Activated CD4-positive, alpha-beta T cell treated with anti-CD3 and anti-CD28 coated beads for 36 hours (primary cell): Measurements from ENCODE around the gene NFXL1. TPM values are rescaled to one million over a fixed set of nuclear protein-coding genes. Genes with fewer than 3 reads are reported as not detected.
"Not testable (repeated sequence)": the region's sequence is repeated elsewhere in the genome, so short reads cannot be mapped to it uniquely, and the experiment has no call there.

Experiments
- ATAC-seq: fragments of 200-7000 bp; cut with Tn5 transposase; one replicate; pipeline ENCODE4 v1.10.0; 2021; ENCODE audit warnings: mild to moderate bottlenecking, moderate library complexity
- CTCF ChIA-PET: fragments of 350-600 bp; sonication (Branson Sonifier 250); formaldehyde crosslinking; loops from one replicate; lab custom pipeline; 2021; ENCODE audit warnings: antibody characterized with exemption; lab: Charles Lee
- POLR2A ChIA-PET: fragments of 350-600 bp; sonication (Branson Sonifier 250); formaldehyde crosslinking; loops from one replicate; lab custom pipeline; 2021; ENCODE audit warnings: antibody characterized with exemption, inconsistent platforms; lab: Charles Lee
- DNase-seq: peaks from one replicate; pipeline ENCODE4 v3.0.0-alpha.2; 2020
- H3K27ac Mint-ChIP-seq: one replicate; pipeline ENCODE4 v1.8.0; 2021; ENCODE audit warnings: mixed read lengths
- H3K27me3 Mint-ChIP-seq: one replicate; pipeline ENCODE4 v1.8.0; 2021; ENCODE audit warnings: mixed read lengths
- H3K36me3 Mint-ChIP-seq: one replicate; pipeline ENCODE4 v1.8.0; 2021; ENCODE audit warnings: low read depth, mixed read lengths
- H3K4me1 Mint-ChIP-seq: one replicate; pipeline ENCODE4 v1.8.0; 2021; ENCODE audit warnings: mixed read lengths
- H3K4me3 Mint-ChIP-seq: one replicate; pipeline ENCODE4 v1.8.0; 2021; ENCODE audit warnings: mild to moderate bottlenecking, moderate library complexity, mixed read lengths
- H3K9me3 Mint-ChIP-seq: one replicate; pipeline ENCODE4 v1.8.0; 2021; ENCODE audit warnings: low read depth, mixed read lengths
- intact Hi-C, 2 experiments: fragments of 100-400 bp; cut with DNase I in 1 of 2; cut with micrococcal nuclease in 1 of 2; formaldehyde crosslinking; loops; one replicate each; pipeline versions ENCODE4 v1.14.2 to v1.15.1; 2022 to 2024; cut with DNase I, micrococcal nuclease
- total RNA-seq, 2 experiments: library from RNA; stranded (reverse); gene quantifications; one replicate each; pipeline ENCODE4 v1.2.3, GENCODE V29; 2021

NFXL1 gene
- total RNA-seq, 2 experiments from 2014 or later, result 12.6 to 14.4 TPM

DNA sequence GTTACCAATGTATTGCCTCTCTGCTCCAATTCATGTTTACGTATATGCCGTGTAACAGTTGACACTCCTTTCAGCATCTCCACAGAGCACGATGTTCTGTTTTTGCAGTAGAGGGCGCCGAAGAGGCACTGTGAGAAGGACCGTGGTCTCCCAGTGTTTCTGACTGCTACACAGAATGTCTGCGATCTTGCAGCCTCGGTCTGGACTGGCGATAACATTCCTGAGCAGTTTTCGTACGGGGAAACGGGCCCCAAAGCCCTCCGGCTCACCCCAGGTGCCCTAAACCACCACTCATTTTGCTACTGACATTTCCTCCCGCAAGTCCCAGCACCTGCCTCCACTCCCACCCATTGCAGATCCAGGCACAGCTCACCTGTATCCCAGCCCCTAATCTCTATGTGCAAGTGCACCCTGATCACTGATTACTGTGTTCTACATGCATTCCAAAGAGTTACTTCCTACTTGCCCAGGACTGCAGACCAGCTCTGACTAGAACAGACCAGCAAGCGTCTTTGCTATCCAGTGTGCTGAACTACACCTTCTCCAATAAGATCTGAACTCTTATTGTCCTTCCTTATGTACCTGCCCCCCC, 12.4 kb upstream of the NFXL1 start:
- DNase-seq, result peak; percentile 75
- ATAC-seq, result peak; percentile 100
- Mint-ChIP-seq H3K4me3 (peak overlapping the region; percentile 43), H3K27me3 (peaks cover 19% of the 10 kb centered on the region), H3K36me3 (no peaks in the 10 kb centered on the region), H3K4me1 (peaks cover 4% of the 10 kb centered on the region), H3K9me3 (no peaks in the 10 kb centered on the region), H3K27ac (no peak overlapping the region)
- intact Hi-C loops, result loop anchor here in 1 of 2 experiments (2.0 kb wide), 2 partner anchors 160 to 212 kb away; no protein-coding TSS in a partner anchor
- ChIA-PET CTCF (interaction anchor here (0.8 to 2.4 kb wide), 5 partner anchors 29 to 251 kb away, joined by 3 to 13 read pairs (median 3); no protein-coding TSS in a partner anchor), POLR2A (no interaction called here)

- H3K9me3 Mint-ChIP-seq, intact Hi-C loops, POLR2A ChIA-PET, DNase-seq, CTCF ChIA-PET, H3K4me1 Mint-ChIP-seq, H3K4me3 Mint-ChIP-seq, H3K27ac Mint-ChIP-seq, H3K36me3 Mint-ChIP-seq, ATAC-seq: not testable (repeated sequence)
- peaks cover 24% of the 10 kb centered on the region for H3K27me3 Mint-ChIP-seq
Observed at GRCh38 chr4:47923261-47923608, 8.9 kb upstream of the NFXL1 start.

DNA sequence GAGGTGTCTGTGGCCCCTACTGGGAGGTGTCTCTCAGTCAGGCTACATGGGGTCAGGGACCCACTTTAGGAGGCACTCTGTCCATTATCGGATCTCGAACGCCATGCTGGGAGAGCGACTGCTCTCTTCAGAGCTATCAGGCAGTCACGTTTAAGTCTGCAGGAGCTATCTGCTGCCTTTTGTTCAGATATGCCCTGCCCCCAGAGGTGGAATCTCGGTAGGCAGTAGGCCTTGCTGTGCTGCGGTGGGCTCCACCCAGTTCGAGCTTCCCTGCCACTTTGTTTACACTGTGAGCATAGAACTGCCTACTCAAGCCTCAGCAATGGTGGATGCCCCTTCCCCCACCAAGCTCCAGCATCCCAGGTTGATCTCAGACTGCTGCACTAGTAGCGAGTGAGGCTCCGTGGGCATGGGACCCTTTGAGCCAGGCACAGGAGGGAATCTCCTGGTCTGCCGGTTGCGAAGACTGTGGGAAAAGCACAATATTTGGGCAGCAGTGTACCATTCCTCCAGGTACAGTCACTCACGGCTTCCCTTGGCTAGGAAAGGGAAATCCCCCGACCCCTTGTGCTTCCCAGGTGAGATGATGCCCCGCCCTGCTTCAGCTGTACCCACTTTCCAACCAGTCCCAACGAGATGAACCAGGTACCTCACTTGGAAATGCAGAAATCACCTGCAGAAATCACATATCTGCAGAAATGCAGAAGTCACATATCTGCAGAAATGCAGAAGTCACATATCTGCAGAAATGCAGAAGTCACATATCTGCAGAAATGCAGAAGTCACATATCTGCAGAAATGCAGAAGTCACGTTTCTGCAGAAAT, 8.3 kb upstream of the NFXL1 start:
- POLR2A ChIA-PET, intact Hi-C loops, H3K9me3 Mint-ChIP-seq, H3K4me1 Mint-ChIP-seq, ATAC-seq, H3K27ac Mint-ChIP-seq, H3K4me3 Mint-ChIP-seq, H3K36me3 Mint-ChIP-seq, DNase-seq, CTCF ChIA-PET: not testable (repeated sequence)
- H3K27me3 Mint-ChIP-seq, result peaks cover 24% of the 10 kb centered on the region

DNA sequence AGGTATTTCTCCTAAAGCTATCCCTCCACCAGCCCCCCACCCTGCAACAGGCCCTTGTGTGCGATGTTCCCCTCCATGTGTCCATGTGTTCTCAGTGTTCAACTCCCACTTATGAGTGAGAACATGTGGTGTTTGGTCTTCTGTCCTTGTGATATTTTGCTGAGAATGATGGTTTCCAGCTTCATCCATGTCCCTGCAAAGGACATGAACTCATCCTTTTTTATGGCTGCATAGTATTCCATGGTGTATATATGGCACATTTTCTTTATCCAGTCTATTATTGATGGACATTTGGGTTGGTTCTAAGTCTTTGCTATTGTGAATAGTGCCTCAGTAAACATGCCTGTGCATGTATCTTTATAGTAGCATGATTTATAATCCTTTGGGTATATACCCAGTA, 2.8 kb upstream of the NFXL1 start:
- ATAC-seq, H3K27me3 Mint-ChIP-seq, POLR2A ChIA-PET, H3K9me3 Mint-ChIP-seq, H3K4me3 Mint-ChIP-seq, DNase-seq, H3K27ac Mint-ChIP-seq: not testable (repeated sequence)
- Mint-ChIP-seq H3K4me1 (peaks cover 17% of the 10 kb centered on the region), H3K36me3 (peaks cover 12% of the 10 kb centered on the region)
- intact Hi-C loops, result loop anchor here in 1 of 2 experiments (10.0 kb wide), 1 partner anchor 452 kb away; the partner anchor contains the start of gene COMMD8
- CTCF ChIA-PET, result interaction anchor here (0.8 to 1.2 kb wide), 2 partner anchors 18 to 166 kb away, joined by 3 read pairs; no protein-coding TSS in a partner anchor

GRCh38 chr4:47915378-47915777, 995 bp upstream of the NFXL1 start:
- intact Hi-C loops, result loop anchor here (2.0 to 10.0 kb wide), 4 partner anchors 41 to 451 kb away; partner anchors contain the start of gene COMMD8 (in 1 of the 2)
- peaks cover 24% of the 10 kb centered on the region for H3K36me3 Mint-ChIP-seq
- ATAC-seq, result no peak
- peaks cover 25% of the 10 kb centered on the region for H3K4me1 Mint-ChIP-seq
- H3K9me3 Mint-ChIP-seq, result no peaks in the 10 kb centered on the region
- no peak for DNase-seq
- POLR2A ChIA-PET, result no interaction called here
- CTCF ChIA-PET, result interaction anchor here (1.3 kb wide), 1 partner anchor 14 kb away, joined by 3 read pairs; no protein-coding TSS in a partner anchor
- peak overlapping the region; percentile 94 for H3K4me3 Mint-ChIP-seq
- peak overlapping the region; percentile 81 for H3K27ac Mint-ChIP-seq
- peaks cover 2% of the 10 kb centered on the region for H3K27me3 Mint-ChIP-seq

GRCh38 chr4:47914926-47915237, 499 bp upstream of the NFXL1 start:
- peak overlapping the region; percentile 81 for H3K27ac Mint-ChIP-seq
- no peaks in the 10 kb centered on the region for H3K9me3 Mint-ChIP-seq
- DNase-seq (no peak), ATAC-seq (peak; percentile 34)
- H3K27me3 Mint-ChIP-seq, result no peaks in the 10 kb centered on the region
- intact Hi-C loops, result loop anchor here (1.0 to 10.0 kb wide), 10 partner anchors 40 to 865 kb away; partner anchors contain the start of genes COMMD8 (in 2 of the 2), SLAIN2 (in 2 of the 2), CNGA1 (in 1 of the 2) and CORIN (in 1 of the 2)
- CTCF ChIA-PET, result interaction anchor here (0.6 to 1.3 kb wide), 2 partner anchors 14 to 215 kb away, joined by 3 read pairs; no protein-coding TSS in a partner anchor
- H3K36me3 Mint-ChIP-seq, result peaks cover 29% of the 10 kb centered on the region
- H3K4me3 Mint-ChIP-seq, result peak overlapping the region; percentile 94
- peaks cover 25% of the 10 kb centered on the region for H3K4me1 Mint-ChIP-seq
- POLR2A ChIA-PET, result interaction anchor here (0.7 to 1.0 kb wide), 2 partner anchors 11 to 74 kb away, joined by 3 to 6 read pairs; no protein-coding TSS in a partner anchor

DNA sequence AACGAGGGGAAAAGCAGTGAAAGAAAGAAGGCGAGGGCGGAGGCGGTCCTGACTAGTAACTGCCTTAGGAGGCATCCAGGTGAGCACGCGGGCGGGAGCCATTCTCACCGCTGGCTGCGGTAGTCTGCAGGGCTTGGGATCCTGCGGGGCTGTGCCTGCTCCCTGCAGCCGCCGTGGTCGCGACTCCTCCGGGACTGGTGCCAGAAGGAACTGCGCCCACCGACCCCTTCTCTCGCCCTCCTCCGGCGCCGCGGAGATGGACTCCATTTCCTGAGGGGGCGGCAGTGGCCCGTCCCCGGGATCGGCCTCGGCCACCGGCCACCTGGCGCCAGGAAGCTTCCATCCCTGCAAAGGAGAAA, 543 bp downstream of the NFXL1 start:
- ATAC-seq, result peak; percentile 15
- Mint-ChIP-seq H3K9me3 (no peaks in the 10 kb centered on the region), H3K36me3 (peaks cover 32% of the 10 kb centered on the region), H3K27ac (peak overlapping the region; percentile 90), H3K27me3 (no peaks in the 10 kb centered on the region), H3K4me3 (peak overlapping the region; percentile 94), H3K4me1 (peaks cover 29% of the 10 kb centered on the region)
- CTCF ChIA-PET, result no interaction called here
- POLR2A ChIA-PET, result interaction anchor here (0.7 to 1.0 kb wide), 2 partner anchors 10 to 429 kb away, joined by 3 read pairs; partner anchors contain the start of gene ATP10D
- intact Hi-C loops, result loop anchor here (1.0 to 10.0 kb wide), 10 partner anchors 39 to 866 kb away; partner anchors contain the start of genes COMMD8 (in 2 of the 2), SLAIN2 (in 2 of the 2), CNGA1 (in 1 of the 2) and CORIN (in 1 of the 2)
- peak; percentile 65 for DNase-seq

- ChIA-PET CTCF (no interaction called here), POLR2A (interaction anchor here (0.7 kb wide), 1 partner anchor 428 kb away, joined by 3 read pairs; the partner anchor contains the start of gene ATP10D)
- intact Hi-C loops, result loop anchor here in 1 of 2 experiments (5.0 to 10.0 kb wide), 2 partner anchors 76 to 449 kb away; partner anchors contain the start of genes COMMD8 and CORIN
- Mint-ChIP-seq H3K4me3 (peak overlapping the region; percentile 94), H3K9me3 (no peaks in the 10 kb centered on the region), H3K27ac (peak overlapping the region; percentile 90), H3K4me1 (peaks cover 30% of the 10 kb centered on the region), H3K27me3 (no peaks in the 10 kb centered on the region), H3K36me3 (peaks cover 35% of the 10 kb centered on the region)
- DNase-seq, result no peak
- no peak for ATAC-seq
Observed at GRCh38 chr4:47913330-47913729, 1.1 kb downstream of the NFXL1 start.

DNA sequence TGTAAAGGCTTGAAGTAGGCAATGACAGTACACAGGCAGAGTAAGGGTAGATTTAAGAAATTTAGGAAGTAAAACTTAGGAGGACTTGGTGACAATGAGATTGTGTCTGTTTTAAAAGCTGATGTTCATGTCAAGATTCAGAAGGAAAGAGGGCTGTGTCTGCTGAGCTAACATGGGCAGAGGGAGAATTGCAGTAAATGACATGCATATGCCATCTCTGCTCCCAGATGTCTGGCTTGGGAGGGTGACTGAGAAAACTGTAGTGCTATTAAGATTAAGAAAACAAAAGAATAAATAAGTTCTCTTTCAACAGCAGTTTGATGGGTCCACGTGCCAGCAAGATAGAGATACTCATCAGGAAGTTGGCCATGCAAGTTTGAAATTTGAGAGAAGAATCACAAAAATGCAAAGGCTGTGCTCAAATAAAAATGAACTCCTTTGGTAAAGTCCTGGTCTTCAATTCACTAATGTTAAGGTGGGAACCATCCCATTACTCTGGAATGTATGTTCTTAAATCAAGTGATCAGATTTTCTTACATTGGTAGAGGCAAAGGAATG, 7.2 kb downstream of the NFXL1 start:
- no peak overlapping the region for H3K4me3 Mint-ChIP-seq
- ATAC-seq, result no peak
- no peaks in the 10 kb centered on the region for H3K9me3 Mint-ChIP-seq
- CTCF ChIA-PET, result no interaction called here
- intact Hi-C loops, result no loop called here
- no peak for DNase-seq
- no peak overlapping the region for H3K27ac Mint-ChIP-seq
- H3K4me1 Mint-ChIP-seq, result peaks cover 19% of the 10 kb centered on the region
- H3K27me3 Mint-ChIP-seq, result no peaks in the 10 kb centered on the region
- H3K36me3 Mint-ChIP-seq, result peaks cover 47% of the 10 kb centered on the region
- POLR2A ChIA-PET, result no interaction called here

DNA sequence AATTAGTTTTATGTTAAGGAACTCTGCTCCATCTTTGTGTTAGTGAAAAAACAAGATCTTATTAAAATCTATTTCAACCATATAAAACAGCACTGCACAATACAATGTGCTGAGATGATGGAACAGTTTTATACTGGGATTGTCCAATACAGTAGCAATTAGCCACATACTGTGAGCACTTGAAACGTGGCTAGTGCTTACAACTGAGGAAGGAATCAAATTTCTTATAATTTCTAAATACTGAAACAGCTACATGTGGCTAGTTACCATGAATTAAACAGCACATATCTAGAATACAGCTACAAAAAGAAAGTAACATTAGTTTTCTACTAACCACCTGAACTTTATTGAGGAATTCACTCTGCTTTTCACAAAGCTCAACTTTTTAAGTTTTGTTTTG, 14.7 kb downstream of the NFXL1 start:
- Mint-ChIP-seq H3K4me1 (no peaks in the 10 kb centered on the region), H3K36me3 (peaks cover 51% of the 10 kb centered on the region), H3K4me3 (no peak overlapping the region), H3K27ac (no peak overlapping the region), H3K9me3 (no peaks in the 10 kb centered on the region), H3K27me3 (no peaks in the 10 kb centered on the region)
- CTCF ChIA-PET, result interaction anchor here (0.7 kb wide), 2 partner anchors 17 to 231 kb away, joined by 3 to 4 read pairs; no protein-coding TSS in a partner anchor
- DNase-seq (no peak), ATAC-seq (no peak)
- intact Hi-C loops, result no loop called here
- POLR2A ChIA-PET, result no interaction called here

GRCh38 chr4:47891928-47892327, 22.5 kb downstream of the NFXL1 start:
- ATAC-seq, result peak; percentile 78
- H3K27ac Mint-ChIP-seq, result no peak overlapping the region
- CTCF ChIA-PET, result interaction anchor here (1.0 to 1.7 kb wide), 3 partner anchors 11 to 55 kb away, joined by 3 to 5 read pairs (median 4); no protein-coding TSS in a partner anchor

More at GRCh38 chr4:47891928-47892327, 22.5 kb downstream of the NFXL1 start:
- intact Hi-C loops, result no loop called here
- Mint-ChIP-seq H3K4me3 (no peak overlapping the region), H3K4me1 (peaks cover 12% of the 10 kb centered on the region), H3K9me3 (no peaks in the 10 kb centered on the region), H3K36me3 (peaks cover 50% of the 10 kb centered on the region), H3K27me3 (no peaks in the 10 kb centered on the region)
- POLR2A ChIA-PET, result no interaction called here
- DNase-seq, result no peak
